Adrenal gland (tissue), 12 donors: ENCODE results near the gene CELF5. TPM values are rescaled to one million over a fixed set of nuclear protein-coding genes. Genes with fewer than 3 reads are reported as not detected.

Experiments used
- DNase-seq, 7 donors: peaks; one replicate each; pipeline ENCODE4 v3.0.0-alpha.2; 2019 to 2020
- H3K27ac ChIP-seq, 5 donors: fragments of 200-600 bp; sonication (generic) in 4 of 5; 1 replicate in 3 of 5; 2 replicates in 2 of 5; pipeline versions ENCODE4 v1.5.1 to v1.8.0; 2016 to 2020; ENCODE audit warnings: mild to moderate bottlenecking in 1 of 5
- H3K27me3 ChIP-seq: fragments of 200-600 bp; 2 replicates; pipeline ENCODE4 v1.8.0; 2021
- H3K36me3 ChIP-seq, 2 donors: fragments of 200-600 bp; replicated peaks in 1 of 2; 1 replicate in 1 of 2; 2 replicates in 1 of 2; pipeline versions ENCODE4 v1.5.1 to v1.8.0; 2018 to 2022
- H3K4me1 ChIP-seq, 2 donors: fragments of 200-600 bp; replicated peaks in 1 of 2; 1 replicate in 1 of 2; 2 replicates in 1 of 2; pipeline versions ENCODE4 v1.5.1 to v1.8.0; 2018 to 2021
- H3K4me3 ChIP-seq, 4 donors: fragments of 200-600 bp; sonication (generic) in 3 of 4; one replicate each; pipeline ENCODE4 v1.5.1; 2016 to 2018
- H3K9me3 ChIP-seq, 3 donors: fragments of 200-600 bp; sonication (generic) in 1 of 3; replicated peaks in 1 of 3; 1 replicate in 2 of 3; 2 replicates in 1 of 3; pipeline versions ENCODE4 v1.5.1 to v1.8.0; 2016 to 2021
- POLR2A ChIP-seq, 2 donors: fragments of 450-650 bp; IDR thresholded peaks; one replicate each; pipeline ENCODE4 v1.6.1; 2017; ENCODE audit warnings: antibody characterized with exemption in 2 of 2, mild to moderate bottlenecking in 2 of 2, moderate library complexity in 1 of 2
- WGBS, 4 donors: extraction: QIAGEN DNeasy Blood & Tissue Kit in 2 of 4; methylation state at CpG; one replicate each; pipeline versions ENCODE4 v1.1.5 to v1.1.7; 2013 to 2017; 5-methylcytosine and 5-hydroxymethylcytosine counted together
- intact Hi-C, 2 donors: fragments of 100-400 bp; cut with DNase I; formaldehyde crosslinking; loops; one replicate each; pipeline versions ENCODE4 v1.14.1 to v1.15.0; 2022 to 2023
- polyA plus RNA-seq, 3 donors: library from polyadenylated mRNA; stranded (reverse); fragments of 200-250 nt in 2 of 3; fragments of 350-450 nt in 1 of 3; fragmentation: Illumina TruSeq in 1 of 3; extraction: RNeasy Lipid Tissue Mini Kit (QIAGEN cat#74804) in 1 of 3; gene quantifications; one replicate each; pipeline ENCODE4 v1.2.3, GENCODE V29; 2013 to 2014
- total RNA-seq, 9 donors: library from RNA; depleted of rRNA in 4 of 9; stranded (reverse); fragments of >200 nt in 4 of 9; fragments of 120-200 nt in 1 of 9; fragmentation: NEBNext Ultra II Directional in 1 of 9; extraction: Animal tissue kit (Norgen Biotek cat#: 25700) in 1 of 9; gene quantifications; one replicate each; pipeline versions ENCODE4 v1.1.0 to v1.2.4, GENCODE V29; 2013 to 2023
- TF ChIP-seq, protein P1 (sequence below), 6 experiments: fragments of 450-650 bp in 4 of 6; fragments of 200-600 bp in 2 of 6; sonication (generic) in 1 of 6; IDR thresholded peaks; 1 replicate in 5 of 6; 2 replicates in 1 of 6; pipeline versions ENCODE4 v1.5.1 to v1.8.0; 2016 to 2021; ENCODE audit warnings: antibody characterized with exemption in 6 of 6, mild to moderate bottlenecking in 2 of 6, moderate library complexity in 1 of 6
- donor health status: healthy with polysubstance abuse.
- donor health status: Bipolar disorder and iron deficiency.
- donor health status: DM: yes; HTN: yes; CAD: no.
- donor health status: DM: no; HTN: no; CAD: no.
- donor health status: DM: no; HTN: no; CAD: no.
- donor health status: DM: yes; HTN: yes; CAD: no.

CELF5 gene
- total and polyA plus RNA-seq, 12 donors: 0.08 to 1.6 (median 0.58) TPM; not detected in 4

- TF ChIP-seq POLR2A (IDR thresholded peaks at IDR 0.05): no peak
- TF ChIP-seq, protein P1, sequence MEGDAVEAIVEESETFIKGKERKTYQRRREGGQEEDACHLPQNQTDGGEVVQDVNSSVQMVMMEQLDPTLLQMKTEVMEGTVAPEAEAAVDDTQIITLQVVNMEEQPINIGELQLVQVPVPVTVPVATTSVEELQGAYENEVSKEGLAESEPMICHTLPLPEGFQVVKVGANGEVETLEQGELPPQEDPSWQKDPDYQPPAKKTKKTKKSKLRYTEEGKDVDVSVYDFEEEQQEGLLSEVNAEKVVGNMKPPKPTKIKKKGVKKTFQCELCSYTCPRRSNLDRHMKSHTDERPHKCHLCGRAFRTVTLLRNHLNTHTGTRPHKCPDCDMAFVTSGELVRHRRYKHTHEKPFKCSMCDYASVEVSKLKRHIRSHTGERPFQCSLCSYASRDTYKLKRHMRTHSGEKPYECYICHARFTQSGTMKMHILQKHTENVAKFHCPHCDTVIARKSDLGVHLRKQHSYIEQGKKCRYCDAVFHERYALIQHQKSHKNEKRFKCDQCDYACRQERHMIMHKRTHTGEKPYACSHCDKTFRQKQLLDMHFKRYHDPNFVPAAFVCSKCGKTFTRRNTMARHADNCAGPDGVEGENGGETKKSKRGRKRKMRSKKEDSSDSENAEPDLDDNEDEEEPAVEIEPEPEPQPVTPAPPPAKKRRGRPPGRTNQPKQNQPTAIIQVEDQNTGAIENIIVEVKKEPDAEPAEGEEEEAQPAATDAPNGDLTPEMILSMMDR (IDR thresholded peaks at IDR 0.05): no peak
- Histone ChIP-seq H3K4me1 (no peaks in the 10 kb centered on the region), H3K4me3 (no peak overlapping the region), H3K9me3 (no peaks in the 10 kb centered on the region), H3K27ac (no peak overlapping the region), H3K27me3 (peaks cover 12% of the 10 kb centered on the region), H3K36me3 (no peaks in the 10 kb centered on the region)
- intact Hi-C loops: no loop called here
- no peak for DNase-seq
- WGBS, 4 donors: 66 to 81% (median 74%) methylated on average over 5 of the region's 5 CpGs
Measured at GRCh38 chr19:3291644-3292043, 67.2 kb downstream of the CELF5 start.

DNA sequence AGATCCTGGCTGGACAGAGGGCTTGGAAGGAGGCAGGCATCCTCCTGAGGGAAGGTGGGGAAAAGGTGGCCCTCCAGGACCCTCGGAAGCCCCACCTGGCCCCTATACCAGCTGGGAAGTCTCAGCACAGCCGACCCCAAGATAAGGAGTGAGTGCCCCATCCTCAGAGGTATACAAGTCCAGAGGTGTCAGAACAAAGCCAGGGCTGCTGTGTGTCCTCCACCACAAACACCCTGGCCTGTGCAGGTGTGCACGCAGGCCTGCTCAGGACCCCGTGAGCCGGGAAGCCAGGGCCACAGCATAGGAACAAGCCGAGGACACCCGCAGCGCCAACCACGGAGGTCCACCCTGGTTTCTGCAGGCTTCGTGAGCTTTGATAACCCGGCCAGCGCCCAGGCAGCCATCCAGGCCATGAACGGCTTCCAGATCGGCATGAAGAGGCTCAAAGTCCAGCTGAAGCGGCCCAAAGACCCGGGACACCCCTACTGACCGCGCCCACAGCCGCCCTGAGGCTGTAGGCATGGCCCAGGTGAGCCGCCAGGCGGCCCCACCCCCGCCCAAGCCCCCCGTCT is 68.6 kb downstream of the CELF5 start:
- H3K4me1 ChIP-seq: no peaks in the 10 kb centered on the region
- H3K27me3 ChIP-seq: peaks cover 12% of the 10 kb centered on the region
- H3K9me3 ChIP-seq: no peaks in the 10 kb centered on the region
- no peak overlapping the region for H3K4me3 ChIP-seq
- H3K27ac ChIP-seq: no peak overlapping the region
- H3K36me3 ChIP-seq: no peaks in the 10 kb centered on the region
- TF ChIP-seq, protein P1 (IDR thresholded peaks at IDR 0.05): no peak
- TF ChIP-seq POLR2A (IDR thresholded peaks at IDR 0.05): no peak
- WGBS, 4 donors: 79 to 91% (median 87%) methylated on average over 9 to 23 of the region's 23 CpGs
- intact Hi-C loops: no loop called here
- DNase-seq: no peak

- Histone ChIP-seq H3K27me3 (peaks cover 12% of the 10 kb centered on the region), H3K4me1 (no peaks in the 10 kb centered on the region), H3K4me3 (no peak overlapping the region), H3K9me3 (no peaks in the 10 kb centered on the region), H3K27ac (no peak overlapping the region), H3K36me3 (no peaks in the 10 kb centered on the region)
- no peak for DNase-seq
- WGBS, 4 donors: 73 to 80% (median 77%) methylated on average over 5 to 9 of the region's 9 CpGs; no CpG with 5 or more reads in 1 of the 4 donors
- TF ChIP-seq POLR2A (IDR thresholded peaks at IDR 0.05): no peak
- TF ChIP-seq, protein P1 (IDR thresholded peaks at IDR 0.05): no peak
- intact Hi-C loops: no loop called here
Measured at GRCh38 chr19:3293560-3293959, 69.1 kb downstream of the CELF5 start.

- 78 to 88% (median 80%) methylated on average over 20 of the region's 20 CpGs for WGBS, 4 donors
- no peak overlapping the region for H3K27ac ChIP-seq
- TF ChIP-seq POLR2A (IDR thresholded peaks at IDR 0.05): no peak
- TF ChIP-seq, protein P1 (IDR thresholded peaks at IDR 0.05): no peak
- H3K27me3 ChIP-seq: peaks cover 12% of the 10 kb centered on the region
- intact Hi-C loops: no loop called here
- no peak overlapping the region for H3K4me3 ChIP-seq
- no peaks in the 10 kb centered on the region for H3K4me1 ChIP-seq
- no peak for DNase-seq
- no peaks in the 10 kb centered on the region for H3K36me3 ChIP-seq
- no peaks in the 10 kb centered on the region for H3K9me3 ChIP-seq
Measured at GRCh38 chr19:3294080-3294850, 69.8 kb downstream of the CELF5 start.
